B cell (primary cell): ENCODE data around the gene COL5A1. TPM values are rescaled to one million over a fixed set of nuclear protein-coding genes. Genes with fewer than 3 reads are reported as not detected.

Experiments
- ATAC-seq: fragments of 200-7000 bp; cut with Tn5 transposase; one replicate; pipeline ENCODE4 v1.10.0; 2021; ENCODE audit warnings: low read depth, mild to moderate bottlenecking, moderate number of reproducible peaks, moderate library complexity
- CTCF ChIA-PET: fragments of 350-600 bp; sonication (Branson Sonifier 250); formaldehyde crosslinking; loops from one replicate; lab custom pipeline; 2021; ENCODE audit warnings: antibody characterized with exemption, inconsistent platforms; lab: Charles Lee
- POLR2A ChIA-PET: fragments of 350-600 bp; sonication (Branson Sonifier 250); formaldehyde crosslinking; loops from one replicate; lab custom pipeline; 2021; ENCODE audit warnings: antibody characterized with exemption; lab: Charles Lee
- DNase-seq: peaks from one replicate; pipeline ENCODE4 v3.0.0; 2013
- H2AFZ ChIP-seq: 2 replicates; pipeline ENCODE4 v1.6.1; 2012; ENCODE audit warnings: mild to moderate bottlenecking, low read depth, low read length; ENCODE audit not compliant: insufficient read depth, poor library complexity, severe bottlenecking
- H3K27ac ChIP-seq, 2 donors: 1 replicate in 1 of 2; 2 replicates in 1 of 2; pipeline ENCODE4 v1.5.1; 2012 to 2013; ENCODE audit warnings: low read length in 2 of 2, mild to moderate bottlenecking in 2 of 2, moderate library complexity in 1 of 2
- H3K27me3 ChIP-seq, 4 experiments: fragments of 200-600 bp in 1 of 4; sonication (generic) in 1 of 4; replicated peaks in 1 of 4; 1 replicate in 2 of 4; 2 replicates in 2 of 4; pipeline versions ENCODE4 v1.6.1 to v1.7.0; 2013 to 2016; ENCODE audit warnings: low read length in 3 of 4, mild to moderate bottlenecking in 2 of 4, mixed read lengths in 1 of 4, moderate library complexity in 1 of 4; ENCODE audit not compliant: insufficient read depth in 4 of 4, control insufficient read depth in 3 of 4; ENCODE audit errors: control extremely low read depth in 1 of 4
- H3K36me3 ChIP-seq, 2 experiments: replicated peaks in 1 of 2; 1 replicate in 1 of 2; 2 replicates in 1 of 2; pipeline versions ENCODE4 v1.6.1 to v1.7.1; 2013; ENCODE audit warnings: low read length in 1 of 2; ENCODE audit not compliant: insufficient read depth in 2 of 2, control insufficient read depth in 1 of 2; ENCODE audit errors: control extremely low read depth in 1 of 2, extremely low read depth in 1 of 2
- H3K4me1 ChIP-seq, 2 donors: fragments of 200-600 bp in 1 of 2; sonication (generic) in 1 of 2; 1 replicate in 1 of 2; 2 replicates in 1 of 2; pipeline versions ENCODE4 v1.5.1 to v1.6.1; 2013 to 2017; ENCODE audit warnings: low read length in 2 of 2; ENCODE audit not compliant: control insufficient read depth in 2 of 2, insufficient read depth in 2 of 2
- H3K4me2 ChIP-seq: replicated peaks from 2 replicates; pipeline ENCODE3; 2012; ENCODE audit warnings: mild to moderate bottlenecking, low read depth, low read length; ENCODE audit not compliant: poor library complexity, severe bottlenecking
- H3K4me3 ChIP-seq, 5 experiments: fragments of 200-600 bp in 1 of 5; sonication (generic) in 1 of 5; 1 replicate in 3 of 5; 2 replicates in 2 of 5; pipeline versions ENCODE4 v1.5.1 to v1.7.0; 2011 to 2016; ENCODE audit warnings: low read length in 4 of 5, mild to moderate bottlenecking in 4 of 5, low read depth in 2 of 5, control low read depth in 1 of 5, moderate library complexity in 1 of 5; ENCODE audit not compliant: insufficient read depth in 1 of 5; ENCODE audit errors: control extremely low read depth in 1 of 5, extremely low read depth in 1 of 5
- H3K79me2 ChIP-seq: fragments of 200-600 bp; sonication (generic); one replicate; pipeline ENCODE4 v1.6.0; 2016; ENCODE audit warnings: low read length; ENCODE audit not compliant: control insufficient read depth, insufficient read depth
- H3K9ac ChIP-seq: fragments of 200-600 bp; sonication (generic); 2 replicates; pipeline ENCODE4 v1.6.1; 2017; ENCODE audit warnings: mild to moderate bottlenecking, low read length, moderate library complexity
- H3K9me3 ChIP-seq, 3 donors: one replicate each; pipeline versions ENCODE4 v1.6.1 to v1.7.1; 2013; ENCODE audit warnings: low read length in 2 of 3; ENCODE audit not compliant: control insufficient read depth in 2 of 3, insufficient read depth in 1 of 3; ENCODE audit errors: control extremely low read depth in 1 of 3
- H4K20me1 ChIP-seq: 2 replicates; pipeline ENCODE4 v1.6.0; 2012; ENCODE audit warnings: mild to moderate bottlenecking, low read length; ENCODE audit not compliant: insufficient read depth, control insufficient read depth, poor library complexity, severe bottlenecking
- H3K27ac Mint-ChIP-seq: one replicate; pipeline ENCODE4 v1.8.0; 2021; ENCODE audit warnings: mixed read lengths
- H3K27me3 Mint-ChIP-seq: one replicate; pipeline ENCODE4 v1.8.0; 2021; ENCODE audit warnings: mixed read lengths
- H3K4me1 Mint-ChIP-seq: one replicate; pipeline ENCODE4 v1.8.0; 2021; ENCODE audit warnings: mixed read lengths
- H3K4me3 Mint-ChIP-seq: one replicate; pipeline ENCODE4 v1.8.0; 2021; ENCODE audit warnings: mixed read lengths
- H3K9me3 Mint-ChIP-seq: one replicate; pipeline ENCODE4 v1.8.0; 2022; ENCODE audit warnings: mixed read lengths; ENCODE audit not compliant: insufficient read depth
- CTCF ChIP-seq: fragments of 200-600 bp; IDR thresholded peaks from one replicate; pipeline ENCODE4 v1.8.0; 2022; ENCODE audit warnings: antibody characterized with exemption, mild to moderate bottlenecking
- EZH2 ChIP-seq: IDR thresholded peaks from 2 replicates; pipeline ENCODE4 v1.6.1; 2012; ENCODE audit warnings: borderline replicate concordance, low read depth, mild to moderate bottlenecking, moderate library complexity, low read length; ENCODE audit not compliant: insufficient read depth, poor library complexity, severe bottlenecking
- WGBS: methylation state at CpG from one replicate; pipeline ENCODE4 v1.1.5; 2013; ENCODE audit warnings: missing lambda C conversion rate; ENCODE audit not compliant: insufficient coverage; 5-methylcytosine and 5-hydroxymethylcytosine counted together
- intact Hi-C: fragments of 100-400 bp; cut with micrococcal nuclease; formaldehyde crosslinking; loops from one replicate; pipeline ENCODE4 v1.10.0; 2022
- polyA plus RNA-seq: library from polyadenylated mRNA; depleted of rRNA; stranded (reverse); fragments of >200 nt; gene quantifications from 2 replicates; pipeline ENCODE4 v1.2.3, GENCODE V29; 2012
- total RNA-seq, 2 donors: library from RNA; stranded (reverse); fragments of 120-200 nt in 1 of 2; gene quantifications; 1 replicate in 1 of 2; 2 replicates in 1 of 2; pipeline versions ENCODE4 v1.2.3 to v1.2.4, GENCODE V29; 2013 to 2022

Gene COL5A1
- total and polyA plus RNA-seq, 2 donors (not counting 1 experiment from before 2014, with no cell fraction given): 0.06 TPM; not detected in 1

GRCh38 chr9:134638502-134639090 lies 3.0 kb upstream of the COL5A1 start:
- no peaks in the 10 kb centered on the region for H4K20me1 ChIP-seq
- TF ChIP-seq CTCF: no peak
- no peak for TF ChIP-seq EZH2
- no peak overlapping the region for H3K4me2 ChIP-seq
- Mint-ChIP-seq H3K27ac (no peak overlapping the region), H3K9me3 (no peaks in the 10 kb centered on the region), H3K4me3 (no peak overlapping the region), H3K27me3 (peaks cover 14% of the 10 kb centered on the region), H3K4me1 (peaks cover 6% of the 10 kb centered on the region)
- H3K9ac ChIP-seq: no peak overlapping the region
- ATAC-seq: no peak
- CTCF ChIA-PET: no interaction called here
- H3K9me3 ChIP-seq: peaks cover 0 to under 1% (median 0%) of the 10 kb centered on the region in 3 donors
- intact Hi-C loops: no loop called here
- H3K36me3 ChIP-seq: no peaks in the 10 kb centered on the region
- 92% methylated on average over 13 of the region's 13 CpGs for WGBS
- H3K4me1 ChIP-seq: peaks cover 0 to 4% of the 10 kb centered on the region in 2 donors
- no peak overlapping the region for H3K27ac ChIP-seq
- POLR2A ChIA-PET: no interaction called here
- H3K27me3 ChIP-seq: peaks cover 0 to 21% (median 3%) of the 10 kb centered on the region in 4 experiments
- no peak for DNase-seq
- H3K4me3 ChIP-seq: no peak overlapping the region
- H2AFZ ChIP-seq: no peak overlapping the region
- no peaks in the 10 kb centered on the region for H3K79me2 ChIP-seq

- no peak for TF ChIP-seq EZH2
- TF ChIP-seq CTCF: no peak
- Histone ChIP-seq H3K4me2 (no peak overlapping the region), H3K79me2 (no peaks in the 10 kb centered on the region), H3K4me1 (peaks cover 0 to 4% of the 10 kb centered on the region in 2 donors), H3K27me3 (peaks cover 0 to 22% (median 3%) of the 10 kb centered on the region in 4 experiments), H4K20me1 (no peaks in the 10 kb centered on the region), H3K36me3 (no peaks in the 10 kb centered on the region), H3K9me3 (peaks cover 0 to 3% (median 0%) of the 10 kb centered on the region in 3 donors), H3K9ac (no peak overlapping the region), H3K4me3 (no peak overlapping the region), H2AFZ (no peak overlapping the region), H3K27ac (no peak overlapping the region)
- no peak overlapping the region for H3K27ac Mint-ChIP-seq
- H3K4me1 Mint-ChIP-seq: peaks cover 6% of the 10 kb centered on the region
- POLR2A ChIA-PET: no interaction called here
- peaks cover 17% of the 10 kb centered on the region for H3K27me3 Mint-ChIP-seq
- CTCF ChIA-PET: no interaction called here
- WGBS: 90% methylated on average over 2 of the region's 5 CpGs
- DNase-seq (no peak), ATAC-seq (no peak)
- intact Hi-C loops: no loop called here
- peak overlapping the region; percentile 26 for H3K4me3 Mint-ChIP-seq
- no peaks in the 10 kb centered on the region for H3K9me3 Mint-ChIP-seq
Measured at GRCh38 chr9:134639994-134640393, 1.6 kb upstream of the COL5A1 start.
